ENCODE measurements around the gene PCED1A.
"Not testable (repeated sequence)": the region's sequence is repeated elsewhere in the genome, so short reads cannot be mapped to it uniquely, and the experiment has no call there.

PCED1A gene

DNA sequence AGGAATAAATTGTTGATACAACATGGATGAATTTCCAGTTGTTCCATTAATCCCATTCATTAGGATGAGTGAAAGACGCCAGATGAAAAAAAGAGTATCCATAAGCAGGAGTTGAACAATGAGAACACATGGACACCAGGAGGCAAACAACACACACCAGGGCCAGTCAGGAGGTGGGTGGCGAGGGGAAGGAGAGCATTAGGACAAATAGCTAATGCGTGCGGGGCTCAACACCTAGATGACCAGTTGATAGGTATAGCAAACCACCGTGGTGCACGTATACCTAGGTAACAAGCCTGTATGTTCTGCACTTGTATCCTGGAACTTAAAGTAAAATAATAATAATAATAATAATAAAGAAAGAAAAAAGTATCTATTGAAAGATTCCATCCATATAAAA is 11.1 kb downstream of the PCED1A start:
- no peak for DNase-seq (ENCODE audit: low spot score)

DNA sequence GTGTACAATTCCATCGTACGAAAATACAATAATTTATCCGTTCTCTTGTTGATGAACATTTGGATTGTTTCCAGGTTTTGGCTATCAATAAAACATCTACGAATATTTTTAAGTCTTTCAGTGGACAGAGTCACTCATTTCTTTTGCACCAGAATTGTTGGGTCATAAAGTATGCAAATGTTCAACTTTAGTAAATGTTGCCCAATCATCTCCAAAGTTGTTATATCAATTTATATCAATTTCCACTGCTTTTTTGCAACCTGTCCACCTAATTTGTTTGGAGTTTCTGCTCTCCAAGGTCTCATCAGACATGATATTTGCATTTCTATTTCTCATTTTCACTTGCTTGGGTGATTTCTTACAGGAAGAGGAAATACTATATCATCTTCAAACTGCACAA is 13.8 kb downstream of the PCED1A start:
- DNase-seq (ENCODE audit: low spot score): no peak

DNA sequence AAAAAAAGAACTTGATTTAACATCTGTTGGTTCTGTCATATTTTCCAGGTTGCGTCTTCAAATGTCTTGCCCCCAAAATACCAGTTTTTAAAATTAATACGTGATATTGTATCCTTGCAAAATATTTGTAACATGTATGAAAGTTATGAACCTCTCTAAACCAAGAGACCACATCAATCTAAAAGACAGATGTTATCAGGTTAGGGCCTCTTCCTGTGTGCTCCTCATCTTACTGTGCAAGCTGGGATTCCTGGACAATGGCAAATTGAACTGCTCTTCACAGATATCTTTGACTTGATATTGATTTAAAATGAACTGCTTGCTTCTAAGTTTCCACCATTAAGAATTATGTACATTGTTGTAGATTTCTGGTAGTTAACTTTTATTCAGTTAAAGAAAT is 14.7 kb downstream of the PCED1A start:
- no peak for DNase-seq (ENCODE audit: low spot score)

DNA sequence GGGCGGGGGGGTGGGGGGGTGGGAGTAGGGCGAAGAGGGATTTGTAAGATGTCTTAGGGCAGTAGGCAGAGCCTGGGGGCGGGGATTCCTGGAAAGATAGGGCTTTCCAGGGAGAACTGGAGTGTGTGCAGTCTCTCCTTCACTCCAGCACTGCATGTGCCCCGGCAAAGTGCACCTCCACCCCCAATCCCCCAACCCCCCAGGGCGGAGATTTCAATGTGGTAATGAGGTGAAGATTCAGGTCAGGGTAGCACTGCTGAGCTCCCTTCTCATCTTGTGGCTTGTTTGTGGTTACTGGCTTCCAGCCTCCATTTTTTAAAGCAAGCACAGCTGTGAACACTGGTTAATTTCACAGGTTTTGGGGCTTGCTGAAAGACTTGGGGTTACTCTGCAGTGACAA is 18.4 kb downstream of the PCED1A start:
- DNase-seq (ENCODE audit: low spot score): no peak

DNA sequence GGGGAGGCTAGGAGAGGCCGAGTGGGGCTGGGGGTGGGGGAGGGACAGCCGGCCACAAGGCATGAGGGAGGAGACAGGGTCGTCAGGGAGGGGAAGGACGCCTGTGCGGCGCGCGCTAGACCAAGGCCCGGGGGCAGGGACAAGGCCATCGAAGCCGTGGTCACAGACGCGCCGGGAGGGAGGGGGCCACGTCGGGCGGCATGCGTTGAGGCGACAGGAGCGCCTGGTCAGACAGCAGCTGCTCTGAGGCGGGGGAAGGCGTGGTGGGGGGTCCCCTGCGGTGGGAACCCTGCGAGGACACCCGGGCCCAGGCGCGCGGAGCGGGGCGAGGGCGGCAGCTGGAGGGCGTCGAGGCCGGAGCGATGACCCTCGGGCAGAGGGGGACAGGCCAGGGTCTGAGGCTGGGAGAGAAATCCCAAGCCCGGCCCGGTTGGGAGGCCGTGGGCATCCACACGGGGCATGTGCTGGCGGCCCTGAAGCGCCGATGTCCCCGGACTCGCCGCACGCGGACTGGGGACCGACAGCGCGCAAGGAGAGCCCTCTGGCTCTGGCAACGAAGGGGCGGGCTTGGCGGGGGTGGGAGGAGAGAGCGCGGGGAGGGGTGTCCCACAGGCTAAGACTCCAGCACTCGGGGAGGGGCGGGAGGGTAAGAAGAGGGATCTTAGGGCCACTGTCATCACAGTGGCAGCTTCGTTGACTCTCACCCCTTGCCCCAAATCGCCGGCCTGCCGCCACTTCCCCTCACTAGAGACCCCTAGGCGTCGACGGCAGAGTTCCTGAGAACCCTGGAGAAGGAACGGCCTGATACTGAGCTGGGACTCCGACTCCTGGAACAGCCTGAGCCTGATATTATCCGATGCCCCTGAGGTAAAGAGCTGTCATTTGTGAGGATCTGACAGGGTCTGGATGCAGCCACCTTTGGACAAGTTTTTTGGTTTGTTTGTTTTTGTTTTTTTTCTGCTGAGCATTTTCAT is 19.3 kb downstream of the PCED1A start:
- no peak for DNase-seq (ENCODE audit: low spot score)

DNA sequence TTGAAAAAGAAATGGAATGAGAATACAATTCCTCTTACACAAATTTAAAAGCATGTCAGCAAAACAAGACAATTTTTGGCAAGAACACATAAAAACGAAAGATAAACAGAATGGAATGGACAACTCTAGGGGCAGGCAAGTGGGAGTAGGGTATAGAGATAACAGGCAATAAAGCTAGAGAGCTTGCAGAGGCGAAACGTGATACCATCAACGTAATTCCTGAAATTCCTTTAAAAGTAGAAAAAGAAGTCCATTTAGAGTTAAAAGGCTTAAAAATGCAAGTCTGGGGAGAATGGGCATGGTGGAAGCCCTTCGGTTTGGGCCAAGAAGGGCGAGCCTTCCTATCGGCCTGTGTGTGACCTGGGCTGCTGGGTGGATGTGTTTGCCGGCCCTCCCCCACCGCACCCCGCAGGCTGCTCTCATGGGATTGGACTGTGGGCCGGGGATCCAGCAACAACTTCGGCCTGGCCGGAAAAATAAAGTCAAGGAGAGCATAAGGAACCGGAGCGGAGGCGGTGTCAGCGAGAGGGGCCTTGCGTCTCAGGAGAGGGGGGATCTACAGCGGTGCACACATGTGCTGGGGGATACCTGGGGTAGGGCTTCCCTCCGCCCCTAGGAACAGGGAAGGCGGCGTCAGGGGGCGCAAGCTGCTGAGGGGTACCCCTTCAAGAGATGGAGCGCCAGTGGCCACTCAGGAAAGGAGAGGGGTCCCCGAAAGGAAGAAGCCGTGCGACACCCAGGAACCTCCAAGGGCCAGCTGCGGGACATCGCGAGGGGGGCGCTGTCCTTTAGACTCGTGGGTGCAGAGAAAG is 20.2 kb downstream of the PCED1A start:
- peak; percentile 45 for DNase-seq (ENCODE audit: low spot score)

DNA sequence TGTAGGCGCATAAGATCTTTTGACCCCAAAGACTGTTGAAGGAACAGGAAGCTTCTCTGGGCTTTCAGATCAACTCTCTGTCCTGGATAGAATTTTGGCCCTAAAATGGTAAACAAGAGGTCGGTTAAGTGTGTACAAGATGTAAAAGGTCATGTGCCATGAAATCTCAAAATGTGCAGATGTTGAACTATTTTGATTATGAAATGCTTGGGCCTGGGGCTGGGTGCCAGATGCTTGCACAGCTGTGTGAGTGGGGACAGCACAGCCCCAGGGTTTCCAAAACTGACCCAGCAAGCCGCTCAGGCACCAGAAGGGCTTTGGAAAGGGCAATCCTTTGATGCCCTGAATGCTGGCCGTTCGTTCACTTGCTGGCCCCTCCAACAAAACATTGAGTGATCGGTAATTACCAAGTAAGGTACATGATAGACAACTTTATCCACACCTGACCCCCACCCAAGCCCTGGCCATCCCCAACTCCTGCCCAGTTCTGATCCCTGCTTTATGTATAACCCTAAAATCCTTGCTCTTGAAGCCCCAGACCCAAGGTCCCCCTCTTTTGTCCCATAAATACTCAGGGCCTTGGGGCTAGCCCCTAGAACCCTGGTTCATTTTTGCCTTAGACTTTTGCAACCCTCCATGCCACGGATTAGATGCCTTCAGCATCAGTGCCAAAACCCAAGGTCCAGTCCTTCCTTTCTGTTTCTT is 22.4 kb downstream of the PCED1A start:
- DNase-seq (ENCODE audit: low spot score): peak; percentile 6

DNA sequence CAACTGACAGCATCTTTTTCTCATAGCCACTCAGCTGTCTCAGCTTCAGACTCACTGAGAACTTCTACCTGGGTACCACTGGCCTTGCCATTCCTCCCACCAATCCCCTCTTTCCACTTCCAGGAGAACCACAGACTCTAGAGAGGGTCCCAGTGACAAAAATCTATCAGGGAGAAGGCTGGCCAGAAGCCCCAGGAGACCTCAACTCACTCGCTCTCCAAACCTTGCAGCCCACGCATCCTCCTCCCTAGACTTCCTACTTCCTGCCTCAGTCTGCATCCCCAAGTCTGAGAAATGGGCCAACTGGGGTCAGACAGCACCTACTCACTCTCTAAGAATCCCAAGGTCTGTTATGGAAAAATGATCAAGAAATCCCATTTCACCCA is 23.1 kb downstream of the PCED1A start:
- no peak for DNase-seq (ENCODE audit: low spot score)

DNA sequence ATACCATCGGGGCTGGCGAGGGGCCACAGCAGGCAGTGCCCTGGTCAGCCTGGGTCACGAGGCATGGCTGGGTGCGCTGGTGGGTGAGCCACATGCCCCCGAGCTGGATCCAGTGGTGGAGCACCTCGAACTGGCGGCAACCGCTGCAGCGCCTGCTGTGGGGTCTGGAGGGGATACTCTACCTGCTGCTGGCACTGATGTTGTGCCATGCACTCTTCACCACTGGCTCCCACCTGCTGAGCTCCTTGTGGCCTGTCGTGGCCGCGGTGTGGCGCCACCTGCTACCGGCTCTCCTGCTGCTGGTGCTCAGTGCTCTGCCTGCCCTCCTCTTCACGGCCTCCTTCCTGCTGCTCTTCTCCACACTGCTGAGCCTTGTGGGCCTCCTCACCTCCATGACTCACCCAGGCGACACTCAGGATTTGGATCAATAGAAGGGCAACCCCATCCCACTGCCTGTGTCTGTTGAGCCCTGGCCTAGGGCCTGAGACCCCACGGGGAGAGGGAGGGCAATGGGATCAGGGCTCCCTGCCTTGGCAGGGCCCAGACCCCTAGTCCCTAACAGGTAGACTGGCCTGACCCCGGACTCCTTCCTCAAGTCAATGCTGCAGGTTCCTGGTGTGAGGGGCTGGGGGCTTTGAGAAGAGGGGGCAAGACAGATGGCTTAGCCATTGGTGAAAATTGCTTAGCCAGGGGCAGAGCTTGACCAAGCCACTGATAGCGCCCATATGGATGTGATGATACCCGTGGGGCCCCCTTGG is 23.7 kb downstream of the PCED1A start:
- DNase-seq (ENCODE audit: low spot score): no peak

DNA sequence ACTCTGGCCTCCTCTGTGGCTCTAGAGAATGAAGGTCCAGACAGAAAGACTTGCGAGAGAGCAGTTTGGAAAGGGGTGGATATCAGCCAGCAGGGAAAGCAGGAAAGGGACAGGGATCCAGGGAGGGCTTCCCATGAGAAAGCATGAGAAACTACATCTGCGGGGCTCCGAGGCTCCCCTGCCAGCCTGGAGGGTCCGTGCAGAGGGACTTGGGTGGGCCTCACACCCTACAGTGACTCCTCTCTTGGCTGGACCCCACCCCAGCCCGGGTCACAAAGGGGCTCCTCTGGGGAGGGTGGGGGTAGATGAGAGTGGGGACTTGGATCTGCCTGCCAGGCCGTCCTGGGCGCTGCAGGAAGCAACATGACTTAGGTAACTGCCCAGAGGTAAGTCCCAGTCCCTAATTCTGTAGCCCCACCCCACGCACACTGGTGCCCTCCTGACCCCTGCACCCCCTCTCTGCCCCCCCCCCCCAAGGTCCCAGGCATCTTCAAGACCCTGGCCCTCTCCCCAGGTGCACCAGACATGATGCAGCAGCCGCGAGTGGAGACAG is 24.3 kb downstream of the PCED1A start, which contains the start of gene TMEM239:
TSS of gene TMEM239 (plus strand) at position 335 of the 553 bp plus-strand sequence. CDS start at position 526, 191 bp downstream.
- no peak for DNase-seq (ENCODE audit: low spot score)

DNA sequence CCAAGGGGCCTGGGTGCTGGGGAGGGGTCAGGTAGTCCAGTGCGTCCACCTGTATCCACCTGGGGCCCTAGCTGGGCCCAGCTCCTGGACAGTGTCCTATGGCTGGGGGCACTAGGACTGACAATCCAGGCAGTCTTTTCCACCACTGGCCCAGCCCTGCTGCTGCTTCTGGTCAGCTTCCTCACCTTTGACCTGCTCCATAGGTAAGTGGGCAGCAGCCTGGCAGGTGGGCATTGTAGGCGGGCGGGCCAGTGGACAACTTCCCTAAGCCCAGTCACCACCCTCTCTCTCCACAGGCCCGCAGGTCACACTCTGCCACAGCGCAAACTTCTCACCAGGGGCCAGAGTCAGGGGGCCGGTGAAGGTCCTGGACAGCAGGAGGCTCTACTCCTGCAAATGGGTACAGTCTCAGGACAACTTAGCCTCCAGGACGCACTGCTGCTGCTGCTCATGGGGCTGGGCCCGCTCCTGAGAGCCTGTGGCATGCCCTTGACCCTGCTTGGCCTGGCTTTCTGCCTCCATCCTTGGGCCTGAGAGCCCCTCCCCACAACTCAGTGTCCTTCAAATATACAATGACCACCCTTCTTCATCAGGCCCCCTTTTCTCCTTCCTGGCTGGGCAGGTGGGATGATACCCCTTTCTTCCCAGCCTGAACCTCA is 25.1 kb downstream of the PCED1A start:
- no peak for DNase-seq (ENCODE audit: low spot score)

DNA sequence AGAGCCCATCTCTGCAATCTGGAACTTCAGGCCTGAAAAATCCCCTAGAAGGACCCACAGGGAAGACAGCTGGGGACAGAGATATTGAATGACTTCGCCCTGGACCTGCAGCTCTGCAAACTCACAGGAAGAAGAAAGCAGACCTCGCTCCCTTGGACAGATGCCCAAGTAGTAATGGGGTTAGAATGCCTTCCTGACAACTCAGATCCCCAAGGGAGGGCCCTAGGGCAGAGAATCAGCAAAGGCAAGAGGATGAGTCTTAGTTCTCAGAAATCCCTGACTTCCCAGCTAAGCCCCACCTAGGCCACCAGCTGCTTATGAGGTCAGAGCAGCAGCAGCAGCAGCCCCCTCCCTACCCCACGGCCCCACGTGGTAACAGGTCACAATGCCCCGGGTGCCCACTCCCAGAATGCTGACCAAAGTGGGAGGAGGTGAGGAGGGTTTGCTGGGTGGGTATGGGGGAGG is 25.8 kb downstream of the PCED1A start, which contains the start of gene C20orf141:
TSS of gene C20orf141 (plus strand) at position 401 of the 465 bp plus-strand sequence. CDS start 198 bp downstream, outside the sequence.
- DNase-seq (ENCODE audit: low spot score): peak; percentile 95

DNA sequence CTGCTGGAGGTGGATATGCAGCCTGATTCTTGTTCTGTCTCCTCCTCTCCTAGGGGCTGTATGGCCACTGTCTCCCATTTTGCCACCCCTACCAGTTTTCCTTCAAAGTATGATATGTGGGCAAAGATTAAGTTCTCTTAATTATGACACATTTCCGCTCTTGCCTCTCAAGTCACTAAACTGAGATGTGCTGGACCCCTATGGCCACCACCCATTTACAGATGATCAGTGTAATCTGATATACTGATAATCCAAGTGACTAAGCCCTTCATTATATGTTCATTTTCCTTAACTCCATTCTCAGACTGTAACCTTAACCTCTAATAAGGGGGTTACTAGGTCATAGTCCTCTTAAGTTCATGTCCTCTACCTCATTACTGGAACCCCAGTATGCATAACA is 26.4 kb downstream of the PCED1A start:
- DNase-seq (ENCODE audit: low spot score): no peak

DNA sequence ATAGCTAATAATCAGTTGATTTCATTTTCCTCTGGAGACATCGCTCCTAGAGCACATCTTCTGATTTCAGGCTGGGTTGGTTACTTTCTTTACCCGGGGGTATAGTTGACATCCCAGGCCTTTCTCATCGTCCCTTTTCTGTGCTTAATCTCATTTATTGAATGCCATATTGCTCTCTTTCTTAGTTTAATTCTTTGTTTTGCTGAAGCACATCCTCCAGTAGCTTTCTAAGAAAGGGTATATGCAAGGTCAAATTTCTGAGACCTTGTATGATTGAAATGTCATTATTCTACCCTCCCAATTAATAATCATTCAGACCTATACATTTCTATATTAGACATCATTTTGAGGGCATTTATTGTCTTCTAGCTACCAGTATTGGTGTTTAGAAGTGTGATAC is 28.3 kb downstream of the PCED1A start:
- DNase-seq (ENCODE audit: low spot score): no peak

DNA sequence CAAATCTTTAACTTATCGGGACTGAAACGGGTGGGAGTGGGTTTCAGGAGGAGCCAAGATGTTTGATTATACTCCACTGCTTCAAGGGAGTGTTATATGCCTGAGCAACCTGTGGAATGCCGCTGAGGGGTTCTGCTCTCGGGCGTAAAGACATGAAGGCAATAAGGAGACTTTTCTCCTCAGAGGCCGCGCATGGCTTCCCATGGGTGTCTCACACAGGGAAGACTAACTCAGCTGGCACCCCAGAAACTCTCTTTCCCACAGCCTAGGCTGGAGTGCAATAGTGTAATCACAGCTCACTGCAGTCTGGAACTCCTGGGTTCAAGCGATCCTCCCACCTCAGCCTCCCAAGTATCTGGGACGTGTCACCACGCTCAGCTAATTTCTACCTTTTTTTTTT is 30.8 kb downstream of the PCED1A start:
- DNase-seq (ENCODE audit: low spot score): no peak

DNA sequence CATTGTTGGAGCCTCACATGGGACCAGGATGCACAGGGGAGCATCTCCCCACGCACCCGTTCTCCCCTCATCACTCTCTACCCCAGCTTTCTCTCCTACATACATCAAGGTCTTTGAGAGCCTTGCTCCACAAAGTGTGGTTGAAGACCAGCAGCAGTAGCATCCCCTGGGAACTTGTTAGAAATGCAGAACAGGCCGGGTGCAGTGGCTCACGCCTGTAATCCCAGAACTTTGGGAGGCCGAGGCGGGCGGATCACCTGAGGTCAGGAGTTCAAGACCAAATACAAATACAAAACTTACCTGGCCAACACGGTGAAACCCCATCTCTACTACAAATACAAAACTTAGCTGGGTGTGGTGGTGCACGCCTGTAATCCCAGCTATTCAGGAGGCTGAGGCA is 32.5 kb downstream of the PCED1A start:
- not testable (repeated sequence) for DNase-seq (ENCODE audit: low spot score)

DNA sequence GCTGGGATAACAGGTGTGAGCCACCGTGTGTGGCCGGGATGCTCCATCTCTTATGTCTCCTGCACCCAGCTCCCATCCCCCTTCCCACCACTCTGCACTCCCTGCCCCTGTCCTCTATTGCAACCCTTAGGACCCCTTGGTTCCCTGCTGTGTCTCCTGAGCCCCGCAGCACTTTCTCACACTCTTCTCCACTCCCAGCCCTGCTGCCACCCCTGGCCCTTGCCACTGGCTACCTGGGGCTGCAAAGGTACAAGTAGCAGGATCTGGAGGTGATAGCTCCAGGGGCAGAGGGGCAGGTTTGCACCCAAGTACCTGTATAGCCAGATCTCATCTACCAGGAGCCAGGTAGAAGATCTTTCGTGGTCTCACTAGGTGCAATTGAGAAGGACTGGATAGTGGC is 33.4 kb downstream of the PCED1A start:
- DNase-seq (ENCODE audit: low spot score): no peak

DNA sequence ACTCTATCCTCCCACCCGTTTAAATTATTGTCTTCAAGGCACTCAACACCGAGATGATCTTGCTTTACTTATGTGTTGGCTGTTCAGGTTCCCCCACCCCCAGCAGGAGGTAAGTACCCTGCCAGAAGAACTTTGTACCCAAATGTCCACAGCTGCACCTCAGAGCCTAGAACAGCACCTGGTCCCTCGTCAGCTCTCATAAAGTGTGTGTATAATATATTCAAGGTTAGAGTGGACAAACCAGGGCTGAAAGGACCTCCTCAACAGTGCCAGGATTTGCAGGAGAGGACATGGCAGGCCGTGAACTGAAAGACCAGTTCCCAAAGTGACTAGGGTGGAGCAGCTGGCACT is 34.1 kb downstream of the PCED1A start:
- DNase-seq (ENCODE audit: low spot score): no peak

DNA sequence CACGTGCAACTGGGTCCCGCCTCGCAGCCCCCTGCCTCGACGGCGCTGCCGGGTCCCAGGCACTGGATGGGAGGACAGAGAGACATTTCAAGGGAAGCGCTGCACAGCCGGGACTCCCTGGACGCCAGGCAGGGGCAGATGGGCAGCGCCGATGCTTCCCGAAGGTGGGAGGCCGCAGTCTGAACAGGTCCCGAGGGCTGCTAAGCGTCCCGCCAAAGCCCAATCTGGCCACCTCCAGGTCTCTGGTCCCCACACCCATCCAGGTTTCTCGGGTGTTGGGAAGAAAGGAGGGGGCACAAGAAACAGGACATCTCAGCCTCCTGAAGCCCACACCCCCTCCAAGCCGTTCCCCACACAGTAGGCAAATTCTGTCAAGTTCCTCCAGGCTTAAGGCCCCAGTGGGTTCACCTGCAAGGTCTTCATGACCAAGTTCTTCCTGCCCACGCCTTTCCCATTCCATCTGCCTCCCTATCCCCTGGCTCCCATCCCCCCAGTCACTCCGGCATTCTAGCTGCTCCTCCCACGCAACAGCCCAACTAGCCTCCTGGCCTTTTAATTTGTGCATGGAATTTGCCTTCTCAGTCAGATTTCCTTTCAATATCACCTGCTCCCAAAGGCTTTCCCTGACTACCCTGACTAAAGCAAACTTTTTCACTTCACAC is 34.6 kb downstream of the PCED1A start:
- no peak for DNase-seq (ENCODE audit: low spot score)
